Measurements from ENCODE around the gene USP22. TPM values are rescaled to one million over a fixed set of nuclear protein-coding genes. Genes with fewer than 3 reads are reported as not detected.
"Not testable (repeated sequence)": the region's sequence is repeated elsewhere in the genome, so short reads cannot be mapped to it uniquely, and the experiment has no call there.

USP22 gene
- 76.1 TPM for total RNA-seq

DNA sequence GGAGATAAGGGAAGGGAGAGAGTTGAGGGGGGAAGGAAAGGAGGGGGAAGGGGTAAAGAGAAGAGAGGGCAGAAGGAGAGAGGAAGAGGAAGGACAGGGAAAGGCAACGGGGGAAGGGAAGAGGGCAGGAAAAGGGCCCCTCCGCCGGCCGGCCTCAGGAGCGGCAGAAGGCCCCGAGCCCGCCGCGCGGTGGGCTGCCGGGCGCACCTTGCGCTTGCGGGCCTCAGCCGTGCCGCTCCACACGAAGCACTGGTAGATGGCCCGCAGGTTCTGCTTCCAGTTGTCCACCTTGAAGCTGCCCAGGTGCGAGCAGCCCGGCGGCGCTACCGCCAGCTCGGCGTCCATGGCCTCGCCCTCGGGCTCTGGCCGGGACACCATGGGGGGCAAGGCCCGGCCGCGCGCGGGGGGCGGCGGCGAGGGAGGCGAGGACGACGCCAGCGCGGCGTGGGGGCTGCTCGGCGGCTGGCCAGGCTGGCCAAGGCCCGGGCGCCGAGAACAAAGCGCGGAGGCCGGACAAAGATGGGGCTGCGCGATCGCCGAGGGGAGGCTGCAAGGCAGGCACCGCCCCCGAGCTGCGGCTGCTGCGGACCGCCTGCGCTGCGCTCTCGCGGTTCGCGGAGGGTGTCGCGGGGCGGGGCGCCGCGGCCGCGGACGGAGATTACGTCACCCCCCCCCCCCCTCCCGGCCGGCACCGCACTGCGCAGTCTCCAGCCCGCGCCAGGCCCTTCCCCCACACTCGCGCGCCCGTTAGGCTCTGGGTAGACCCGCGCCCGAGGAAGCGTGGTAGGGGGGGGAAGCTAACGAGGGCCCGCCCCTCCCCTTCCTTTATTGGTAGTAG, at the start of gene USP22:
TSS of gene USP22 (minus strand) at position 554 of the 838 bp plus-strand sequence. CDS start at position 378, 176 bp downstream.
- DNase-seq (ENCODE audit: low spot score) (no peak), ATAC-seq (peak; percentile 72)

DNA sequence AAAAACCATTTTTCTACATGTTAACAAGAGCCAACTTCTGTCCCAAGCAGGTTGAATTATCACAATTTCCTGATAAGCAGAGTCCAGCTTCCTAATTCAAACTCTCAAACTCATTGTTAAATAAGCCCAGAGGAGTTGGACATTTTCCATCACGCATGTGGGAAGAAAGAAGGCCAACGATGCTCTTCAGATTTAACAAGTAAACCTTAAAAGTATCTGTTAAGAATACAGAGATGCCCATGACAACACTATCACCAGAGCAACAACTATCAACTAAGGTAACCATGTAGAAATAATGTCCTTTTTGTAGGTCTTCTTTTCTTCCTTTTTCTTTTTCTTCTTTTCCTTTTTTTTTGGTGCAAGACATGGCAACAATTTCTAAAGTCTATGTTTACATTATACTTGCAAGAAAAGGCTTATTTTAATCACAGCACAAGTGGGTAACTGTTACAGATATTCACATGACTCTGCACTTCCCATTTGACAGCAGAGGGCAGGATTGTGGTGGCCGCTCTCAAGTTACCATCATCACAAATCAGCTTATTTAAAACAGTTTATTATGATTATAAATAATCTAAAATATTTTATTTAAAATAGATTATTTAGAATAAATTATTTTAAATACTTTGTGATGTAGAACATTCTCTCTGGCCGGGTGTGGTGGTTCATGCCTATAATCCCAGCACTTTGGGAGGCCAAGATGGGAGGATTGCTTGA, 48.2 kb upstream of the USP22 start:
- DNase-seq (ENCODE audit: low spot score) (no peak), ATAC-seq (no peak)

DNA sequence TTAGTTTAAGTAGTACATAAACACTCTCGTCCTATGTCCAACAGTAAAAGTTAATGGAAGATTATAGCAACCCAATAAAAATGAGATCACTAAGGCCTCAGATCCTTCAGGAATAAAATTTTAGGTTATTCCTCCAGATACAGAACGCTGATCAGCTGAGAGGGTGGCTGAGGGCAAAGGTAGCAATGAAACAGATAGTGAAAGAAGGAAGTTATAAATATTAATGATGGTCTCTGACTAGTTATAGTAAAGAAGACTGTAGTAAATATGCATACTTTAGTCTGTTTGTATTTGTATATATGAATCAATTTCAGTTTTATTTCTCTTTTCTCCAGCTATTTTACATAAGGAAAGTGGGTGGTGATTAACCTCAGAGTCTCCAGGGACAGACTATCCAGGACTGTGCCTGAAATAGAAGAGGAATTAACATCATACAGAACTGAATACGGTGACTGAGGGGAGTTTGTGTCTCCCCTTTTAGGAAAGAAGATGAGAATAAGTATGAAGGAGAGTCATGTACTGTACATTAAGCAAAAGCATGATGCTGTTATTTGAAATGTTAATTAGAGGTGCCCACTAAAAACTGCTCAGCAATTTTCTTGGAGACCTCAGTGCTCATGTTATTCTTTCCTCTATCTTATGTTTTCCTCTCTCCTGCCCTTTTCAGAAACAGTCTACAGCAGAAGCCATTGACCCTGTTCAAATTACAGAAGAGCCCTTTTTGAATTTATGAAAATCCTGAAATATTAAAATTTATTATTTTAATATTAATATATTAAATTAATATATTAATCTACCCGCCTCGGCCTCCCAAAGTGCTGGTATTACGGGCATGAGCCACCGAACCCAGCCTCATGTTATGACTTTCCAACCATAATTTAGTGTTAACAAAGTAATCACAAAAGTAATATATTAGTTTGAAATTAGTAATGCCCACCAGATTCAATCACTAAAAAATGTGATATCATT, 47.4 kb upstream of the USP22 start:
- no peak for ATAC-seq
- DNase-seq (ENCODE audit: low spot score), result no peak

DNA sequence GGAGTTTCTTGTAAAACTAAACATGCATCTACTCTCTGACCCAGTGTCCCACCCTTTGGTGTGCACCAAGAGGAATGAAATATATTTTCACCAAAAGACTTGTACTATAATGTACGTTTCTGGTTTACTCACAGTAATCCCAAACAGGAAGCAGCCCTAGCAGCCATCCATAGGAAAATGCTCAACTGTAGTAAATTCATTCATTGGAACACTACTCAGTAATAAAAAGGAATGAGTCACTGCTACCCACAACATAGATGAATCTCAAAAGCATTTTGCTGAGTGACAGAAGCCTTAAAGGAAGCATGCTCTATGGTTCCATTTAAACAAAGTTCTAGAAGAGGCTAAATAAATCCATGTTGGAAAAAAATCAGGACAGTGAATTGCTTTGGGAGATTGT, 46.3 kb upstream of the USP22 start:
- ATAC-seq, result no peak
- DNase-seq (ENCODE audit: low spot score), result no peak

DNA sequence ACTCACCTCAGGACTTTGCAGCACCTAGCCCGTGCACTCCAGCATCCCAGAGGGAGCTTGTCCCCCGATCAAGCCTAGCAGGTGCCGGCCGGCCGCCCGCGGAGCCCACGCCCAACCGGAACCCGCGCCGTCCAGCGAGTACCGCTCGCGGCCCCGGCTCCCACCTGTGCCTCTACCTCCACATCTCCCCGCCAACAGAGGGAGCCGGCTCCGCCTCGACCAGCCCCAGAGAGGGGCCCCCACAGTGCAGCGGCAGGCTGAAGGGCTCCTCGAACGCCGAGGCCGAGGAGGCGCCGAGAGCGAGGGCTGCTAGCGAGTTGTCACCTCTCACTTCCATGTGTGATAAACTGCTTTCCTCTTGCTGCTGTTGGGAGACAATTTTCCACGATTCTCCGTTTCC, 42.9 kb upstream of the USP22 start:
- DNase-seq (ENCODE audit: low spot score), result no peak
- no peak for ATAC-seq

DNA sequence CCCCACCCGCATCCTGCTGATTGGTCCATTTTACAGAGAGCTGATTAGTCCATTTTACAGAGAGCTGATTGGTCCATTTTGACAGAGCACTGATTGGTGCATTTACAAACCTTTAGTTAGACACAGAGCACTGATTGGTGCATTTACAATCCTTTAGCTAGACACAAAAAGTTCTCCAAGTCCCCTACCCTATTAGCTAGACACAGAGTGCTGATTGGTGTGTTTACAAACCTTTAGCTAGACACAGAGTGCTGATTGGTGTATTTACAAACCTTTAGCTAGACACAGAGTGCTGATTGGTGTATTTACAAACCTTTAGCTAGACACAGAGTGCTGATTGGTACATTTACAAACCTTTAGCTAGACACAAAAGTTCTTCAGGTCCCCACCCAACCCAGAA, 42.5 kb upstream of the USP22 start:
- ATAC-seq, result not testable (repeated sequence)

DNA sequence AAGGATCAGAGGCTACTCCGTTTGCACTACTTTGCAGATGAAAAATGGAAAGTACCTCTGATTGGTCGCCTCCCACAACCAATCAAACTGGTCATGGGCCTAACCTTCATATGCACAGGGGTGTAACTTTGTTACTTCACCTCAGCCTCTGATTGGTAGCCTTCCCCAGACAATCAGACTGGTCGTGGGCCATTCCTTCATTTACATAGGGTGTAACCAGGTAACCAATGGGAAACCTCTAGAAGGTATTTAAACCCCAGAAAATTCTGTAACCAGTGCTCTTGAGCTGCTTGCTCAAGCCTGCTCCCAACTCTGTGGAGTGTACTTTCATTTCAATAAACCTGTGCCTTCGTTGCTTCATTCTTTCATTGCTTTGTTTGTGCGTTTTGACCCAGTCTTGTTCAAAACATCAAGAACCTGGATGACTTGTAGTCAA, 39.2 kb upstream of the USP22 start:
- DNase-seq (ENCODE audit: low spot score), result no peak
- no peak for ATAC-seq

More for the DNA sequence above, 42.5 kb upstream of the USP22 start:
- not testable (repeated sequence) for DNase-seq (ENCODE audit: low spot score)

DNA sequence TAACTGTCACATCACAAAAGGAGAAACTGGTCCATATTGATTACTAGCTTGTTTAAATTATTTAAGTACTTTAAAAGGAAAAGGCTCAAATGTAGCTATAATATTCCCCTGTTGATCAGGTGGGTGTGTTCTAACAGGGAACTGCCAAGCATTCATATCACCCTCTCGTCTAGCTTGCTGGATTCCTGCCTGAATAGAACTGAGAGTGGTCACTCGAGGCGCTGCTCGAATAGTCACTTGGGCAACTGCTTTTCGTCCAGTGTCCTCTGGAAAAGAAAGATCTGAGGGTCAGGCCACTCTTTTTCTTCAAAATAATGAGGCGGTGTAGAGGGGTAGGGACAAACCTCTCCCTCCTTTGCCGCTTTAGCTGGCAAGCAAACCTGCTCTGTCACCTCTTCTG, 36.4 kb upstream of the USP22 start:
- DNase-seq (ENCODE audit: low spot score) (no peak), ATAC-seq (no peak)

DNA sequence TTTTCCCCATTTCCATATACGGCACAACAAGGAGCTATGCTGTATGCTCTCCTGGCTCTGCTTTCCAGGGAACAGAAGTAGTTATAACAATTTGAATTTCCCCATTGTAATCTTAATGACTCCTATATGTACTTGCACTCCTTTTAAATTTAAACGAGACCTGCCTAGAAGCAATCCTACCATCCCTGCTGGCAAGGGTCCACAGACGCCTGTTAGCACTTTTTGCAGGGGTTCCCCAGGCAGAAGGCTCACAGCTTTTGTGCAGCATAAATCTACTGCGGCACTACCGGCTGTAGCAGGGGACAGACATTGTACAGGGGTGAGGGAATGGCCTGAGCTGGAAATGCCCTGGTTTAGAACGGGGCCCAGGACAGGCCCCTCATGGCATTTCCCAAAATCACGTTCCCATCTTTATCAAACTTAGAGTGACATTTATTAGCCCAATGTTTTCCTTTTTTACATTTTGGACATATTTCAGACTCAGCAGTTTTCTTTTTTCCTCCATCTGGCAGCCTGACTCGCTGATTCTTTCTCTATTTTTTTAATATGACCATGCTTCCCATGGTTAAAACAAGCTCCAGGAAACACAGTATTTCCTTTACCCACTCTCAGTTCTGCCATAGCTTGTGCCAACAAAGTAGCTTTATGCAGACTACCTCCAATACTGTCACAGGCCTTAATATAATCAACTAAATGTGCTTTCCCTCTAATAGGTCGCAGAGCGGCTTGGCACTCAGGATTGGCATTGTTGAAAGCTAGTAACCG, 35.4 kb upstream of the USP22 start:
- no peak for DNase-seq (ENCODE audit: low spot score)

DNA sequence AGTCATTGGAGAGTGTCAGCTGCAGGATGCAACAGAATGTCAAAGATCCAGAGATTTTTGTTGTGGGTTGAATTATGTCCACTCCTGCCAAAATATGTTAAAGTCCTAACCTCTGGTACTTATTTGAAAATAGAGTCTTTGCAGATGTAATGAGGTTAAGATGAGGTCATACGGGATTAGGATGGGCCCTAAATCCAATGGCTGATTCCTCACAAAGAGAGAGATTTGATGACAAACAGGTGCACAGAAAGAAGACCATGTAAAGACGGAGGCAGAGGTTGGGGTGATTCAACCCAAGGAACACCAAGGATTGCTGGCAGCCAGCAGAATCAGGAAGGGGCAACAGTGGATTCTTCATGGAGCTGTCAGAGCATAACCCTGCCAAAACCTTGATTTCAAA, 34.5 kb upstream of the USP22 start:
- ATAC-seq, result no peak
- no peak for DNase-seq (ENCODE audit: low spot score)

More for the DNA sequence above, 35.4 kb upstream of the USP22 start:
- no peak for ATAC-seq

DNA sequence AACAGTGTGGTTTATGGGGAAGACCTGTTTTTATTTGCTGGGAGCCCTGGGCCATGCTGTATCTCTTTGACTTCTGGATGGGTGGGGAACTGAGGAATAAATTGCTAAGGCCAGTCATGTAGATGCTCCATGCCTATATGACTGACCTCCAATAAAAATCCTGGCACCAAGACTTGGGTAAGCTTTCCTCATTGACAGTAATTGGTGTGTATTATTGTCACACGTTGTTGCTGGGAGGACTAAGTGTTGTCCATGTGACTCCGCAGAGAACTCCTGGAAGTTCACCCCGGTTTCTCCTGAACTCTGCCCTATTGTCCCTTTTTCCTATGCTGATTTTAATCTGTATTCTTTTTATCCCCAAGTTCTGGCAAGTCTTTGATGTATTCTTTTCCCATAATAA, 33.4 kb upstream of the USP22 start:
- DNase-seq (ENCODE audit: low spot score) (no peak), ATAC-seq (no peak)

DNA sequence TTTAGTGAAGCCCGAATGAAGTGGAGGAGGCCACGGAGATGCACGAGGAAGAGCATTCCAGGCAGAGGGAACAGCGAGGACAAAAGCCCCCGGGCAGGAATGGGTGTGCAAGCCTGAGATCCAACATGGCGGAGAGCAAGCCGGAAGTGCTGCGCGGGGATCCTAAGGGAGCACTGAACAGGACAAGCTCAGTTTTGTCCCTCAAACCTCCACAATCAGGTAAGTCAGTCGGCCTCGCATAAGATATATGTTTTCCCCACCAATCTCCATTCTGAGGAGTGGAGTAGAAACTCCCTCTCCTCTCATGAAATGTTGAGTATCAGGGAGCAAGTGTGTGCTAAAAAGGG, 32.9 kb upstream of the USP22 start:
- ATAC-seq (no peak), DNase-seq (ENCODE audit: low spot score) (no peak)

DNA sequence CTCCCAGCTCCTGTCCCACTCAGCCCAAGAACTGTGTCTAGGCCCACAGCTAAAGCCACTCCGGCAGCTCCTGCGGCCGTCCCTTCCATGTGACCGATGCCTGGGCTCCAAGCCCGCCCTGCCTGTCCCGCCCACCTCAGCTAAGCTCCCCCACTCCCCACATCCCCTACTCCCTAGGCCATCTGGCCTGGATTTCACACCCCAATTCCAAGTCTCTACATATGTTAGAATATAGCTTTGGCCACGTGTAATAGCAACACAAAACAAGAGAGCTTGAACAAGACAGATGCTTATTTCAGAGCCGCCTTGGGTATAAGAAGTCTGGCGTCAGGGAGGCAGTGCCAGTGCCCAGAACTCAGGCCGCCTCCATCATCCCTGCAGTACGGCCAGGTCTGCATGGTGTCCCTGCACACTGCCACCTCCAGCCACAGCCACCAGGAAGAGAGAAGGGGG, 30.0 kb upstream of the USP22 start:
- DNase-seq (ENCODE audit: low spot score) (no peak), ATAC-seq (no peak)

DNA sequence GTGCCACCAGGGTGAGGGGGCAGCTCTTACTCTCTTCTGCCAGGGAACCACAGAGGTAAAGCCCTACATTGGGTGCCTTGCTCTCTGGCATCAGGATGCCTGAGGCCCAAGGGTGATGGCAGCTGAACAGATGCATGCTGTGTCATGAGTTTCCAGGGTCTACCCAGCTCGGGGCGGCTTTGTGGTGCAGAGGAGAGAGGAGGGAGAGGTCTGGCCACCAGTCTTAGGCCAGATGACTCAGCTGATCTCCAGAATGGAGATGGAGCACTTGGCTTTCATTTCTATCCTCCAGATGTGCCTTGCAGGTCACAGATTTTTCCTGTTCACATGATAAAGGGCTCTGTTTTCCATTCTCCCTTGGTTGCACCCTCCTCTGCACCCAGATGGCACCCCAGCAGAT, 23.6 kb upstream of the USP22 start:
- ATAC-seq (no peak), DNase-seq (ENCODE audit: low spot score) (no peak)

DNA sequence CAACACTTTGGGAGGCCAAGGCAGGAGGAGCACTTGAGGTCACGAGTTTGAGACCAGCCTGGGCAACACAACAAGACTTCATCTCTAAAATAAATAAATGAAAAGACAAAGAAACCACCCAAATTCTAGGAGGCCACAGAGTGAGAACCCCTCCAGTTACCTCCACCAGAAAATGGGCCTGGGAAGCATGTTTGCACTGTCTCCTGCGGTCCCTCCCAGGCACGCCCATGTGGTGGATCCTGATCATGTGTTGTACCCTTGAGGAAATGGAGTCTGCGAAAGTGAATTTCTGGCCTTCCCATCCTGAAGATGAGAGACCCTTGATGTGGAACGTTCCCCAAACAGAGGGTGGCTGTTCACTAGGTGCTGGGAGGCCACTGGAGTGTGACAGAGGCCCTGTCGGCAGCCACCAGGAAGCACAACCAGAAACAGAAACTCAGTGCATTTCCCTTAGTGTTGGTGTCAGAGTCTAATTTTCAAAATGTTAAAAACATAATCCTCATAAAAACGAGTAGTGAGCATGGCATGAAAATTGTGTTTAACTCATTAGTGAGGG, 19.2 kb upstream of the USP22 start:
- ATAC-seq (no peak), DNase-seq (ENCODE audit: low spot score) (no peak)

DNA sequence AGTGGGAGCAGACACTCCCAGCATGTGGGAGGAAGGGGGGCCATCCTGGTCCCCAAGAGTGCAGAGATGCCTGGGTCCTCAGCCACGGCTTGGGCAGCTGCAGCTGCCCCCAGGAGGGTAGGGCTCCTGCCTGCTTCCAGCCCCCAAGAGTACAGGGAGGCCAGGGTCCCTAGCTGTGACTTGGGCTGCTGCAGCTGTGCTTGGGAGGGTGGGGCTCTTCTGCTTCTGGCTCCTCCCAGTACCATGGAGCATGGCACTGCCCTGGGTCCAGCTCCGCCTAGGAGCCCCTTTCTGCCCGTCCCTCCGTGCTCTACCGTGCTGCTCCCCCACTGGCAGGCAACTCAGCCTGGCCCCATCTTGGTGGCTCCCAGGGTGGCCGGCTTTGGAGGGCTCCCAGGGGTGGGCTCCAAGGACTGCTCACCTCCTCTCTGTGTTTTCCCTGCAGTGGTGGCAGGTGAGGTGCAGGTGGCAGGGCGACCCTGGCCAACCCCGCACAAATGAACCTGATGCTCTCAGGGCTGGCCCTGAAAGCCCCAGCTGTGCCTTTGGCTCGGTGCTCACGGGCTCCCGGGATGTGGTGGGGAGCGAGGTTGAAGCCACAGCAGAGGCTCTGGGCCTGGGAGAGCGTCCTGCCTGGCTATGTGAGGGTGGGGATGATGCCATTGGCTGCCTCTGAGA, 18.5 kb upstream of the USP22 start:
- no peak for ATAC-seq
- no peak for DNase-seq (ENCODE audit: low spot score)

DNA sequence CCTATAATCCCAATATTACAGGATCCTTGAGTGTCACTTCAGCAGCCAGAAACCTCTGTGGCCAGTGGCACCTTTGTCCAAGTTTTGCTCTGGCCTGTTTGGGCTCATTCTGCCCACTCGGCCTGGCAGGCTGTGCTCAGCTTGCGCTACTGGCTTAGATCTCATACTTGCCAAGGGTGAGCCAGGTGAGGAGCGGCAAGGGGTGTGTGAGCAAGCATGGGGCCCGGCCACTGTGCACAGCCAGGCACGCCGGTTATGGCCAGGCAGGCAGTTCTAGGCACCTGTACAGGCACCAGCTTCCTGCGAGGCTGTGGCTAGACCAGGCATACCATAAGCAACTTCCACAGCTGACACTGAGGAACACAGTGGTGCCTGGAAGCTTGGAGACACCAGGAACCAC, 16.9 kb upstream of the USP22 start:
- ATAC-seq (no peak), DNase-seq (ENCODE audit: low spot score) (no peak)

DNA sequence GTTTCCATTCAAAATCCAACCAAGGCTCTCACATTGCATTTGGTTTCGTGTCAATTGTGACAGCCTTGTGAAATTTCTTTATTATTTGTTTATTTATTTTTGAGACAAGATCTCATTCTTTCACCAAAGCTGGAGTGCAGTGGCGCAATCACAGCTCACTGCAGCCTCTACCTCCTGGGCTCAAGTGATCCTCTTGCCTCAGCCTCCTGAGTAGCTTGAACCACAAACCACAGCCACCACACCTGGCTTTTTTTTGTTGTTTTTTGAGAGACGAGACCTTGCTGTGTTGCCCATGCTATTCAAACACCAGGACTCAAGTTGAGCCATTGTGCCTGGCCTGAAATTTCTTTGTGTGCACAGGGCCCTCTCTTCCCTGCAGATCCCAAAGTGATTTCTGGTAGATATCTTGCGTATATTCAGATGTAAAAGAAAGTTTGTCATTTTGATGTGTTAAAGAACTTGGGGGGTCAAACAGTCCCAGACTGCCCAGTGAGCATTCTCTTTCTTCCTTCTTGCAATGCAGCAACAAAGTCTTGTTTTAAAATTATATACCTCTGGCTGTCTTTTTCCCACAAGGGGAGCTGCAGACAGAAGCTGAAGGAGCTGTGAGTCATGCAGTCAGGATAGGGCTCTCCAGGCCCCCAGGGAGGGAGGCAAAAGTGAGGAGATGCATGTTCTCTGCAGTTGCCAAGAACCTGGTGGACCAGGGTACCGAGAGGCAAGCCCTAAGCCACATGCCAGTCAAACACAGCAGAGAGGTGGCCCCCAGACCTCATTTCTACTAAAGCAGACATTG, 15.5 kb upstream of the USP22 start:
- DNase-seq (ENCODE audit: low spot score), result no peak
- no peak for ATAC-seq

DNA sequence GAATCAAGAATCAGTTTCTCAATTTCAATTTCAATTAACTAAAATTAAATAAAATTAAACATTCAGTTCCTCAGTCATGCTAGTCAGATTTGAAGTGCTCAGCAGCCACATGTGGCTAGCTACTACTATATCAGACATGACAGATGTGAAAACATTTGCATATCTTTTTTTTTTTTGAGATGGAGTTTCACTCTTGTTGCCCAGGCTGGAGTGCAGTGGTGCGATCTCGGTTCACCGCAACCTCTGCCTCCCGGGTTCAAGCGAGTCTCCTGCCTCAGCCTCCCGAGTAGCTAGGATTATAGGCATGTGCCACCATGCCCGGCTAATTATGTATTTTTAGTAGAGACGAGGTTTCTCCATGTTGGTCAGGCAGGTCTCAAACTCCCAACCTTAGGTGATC, 10.2 kb upstream of the USP22 start:
- DNase-seq (ENCODE audit: low spot score); ATAC-seq: not testable (repeated sequence)

All from left lobe of liver (tissue), 2 donors.